ENCODE measurements around the gene OGT. TPM values are rescaled to one million over a fixed set of nuclear protein-coding genes. Genes with fewer than 3 reads are reported as not detected.
"Not testable (repeated sequence)": the region's sequence is repeated elsewhere in the genome, so short reads cannot be mapped to it uniquely, and the experiment has no call there.

Gene OGT
- total RNA-seq, 1 experiment from 2014 or later: 143 TPM

GRCh38 chrX:71493111-71493613 is 39.7 kb upstream of the OGT start:
- H3K4me2 ChIP-seq (ENCODE audit: low read length): no peak overlapping the region
- ChIA-PET RAD21 (ENCODE audit: low non-redundant PET in 1 of 2, low total read pairs in 2 of 2, uncharacterized antibody in 2 of 2, unreplicated experiment in 2 of 2) (no interaction called here), POLR2A (no interaction called here), CTCF (no interaction called here)
- ATAC-seq (no peak), DNase-seq (ENCODE audit: low read depth, low spot score) (no peak)
- TF ChIP-seq CTCF (IDR thresholded peaks at IDR 0.05 in 2 of 3, conservative IDR thresholded peaks at IDR 0.05 in 1 of 3; ENCODE audit: borderline replicate concordance in 1 of 3, insufficient read depth in 1 of 3, low read depth in 2 of 3, low read length in 2 of 3): no peak
- no peak for TF ChIP-seq SRF (IDR thresholded peaks at IDR 0.05; ENCODE audit: low read depth)
- TF ChIP-seq MAX (IDR thresholded peaks at IDR 0.05): no peak
- TF ChIP-seq CBX3 (IDR thresholded peaks at IDR 0.05; ENCODE audit: low read depth): no peak
- TF ChIP-seq CEBPB (IDR thresholded peaks at IDR 0.05; ENCODE audit: low read depth): no peak
- no peak for TF ChIP-seq POLR2A (IDR thresholded peaks at IDR 0.05; ENCODE audit: borderline replicate concordance, extremely low read depth, insufficient read depth, insufficient read length)
- TF ChIP-seq SIN3A (IDR thresholded peaks at IDR 0.05; ENCODE audit: low read depth): no peak
- no peak for TF ChIP-seq POLR2AphosphoS5 (IDR thresholded peaks at IDR 0.05; ENCODE audit: low read depth, low read length)
- TF ChIP-seq ZBTB33 (IDR thresholded peaks at IDR 0.05; ENCODE audit: extremely low read depth, insufficient replicate concordance, low read length): no peak
- no peak for TF ChIP-seq EGR1 (IDR thresholded peaks at IDR 0.05; ENCODE audit: low read depth)
- TF ChIP-seq ZNF274 (IDR thresholded peaks at IDR 0.05; ENCODE audit: low read depth, low read length): no peak
- no peak for TF ChIP-seq SP1 (IDR thresholded peaks at IDR 0.05; ENCODE audit: low read depth)
- no peak for TF ChIP-seq EZH2phosphoT487 (IDR thresholded peaks at IDR 0.05; ENCODE audit: borderline replicate concordance)
- no peak for TF ChIP-seq EZH2 (IDR thresholded peaks at IDR 0.05)
- TF ChIP-seq JUND (IDR thresholded peaks at IDR 0.05): no peak
- no peak for TF ChIP-seq REST (IDR thresholded peaks at IDR 0.05; ENCODE audit: low read depth)
- H3K9me3 ChIP-seq (ENCODE audit: control insufficient read depth in 1 of 2, insufficient read depth in 1 of 2, low read depth in 1 of 2, low read length in 2 of 2): no peaks in the 10 kb centered on the region
- intact Hi-C loops (cut with micrococcal nuclease): no loop called here
- H3K4me3 ChIP-seq (replicated peaks in 1 of 2; ENCODE audit: low read depth in 1 of 2, low read length in 2 of 2): no peak overlapping the region
- no peak overlapping the region for H3K27ac ChIP-seq (ENCODE audit: low read depth, low read length)
- no peaks in the 10 kb centered on the region for H3K4me1 ChIP-seq (ENCODE audit: control insufficient read depth in 1 of 2, insufficient read depth in 2 of 2, low read length in 2 of 2)
- no peak overlapping the region for H3K9ac ChIP-seq (ENCODE audit: low read length)
- H3K79me2 ChIP-seq (ENCODE audit: insufficient read depth, low read length): no peaks in the 10 kb centered on the region
- no peaks in the 10 kb centered on the region for H3K9me2 ChIP-seq (ENCODE audit: insufficient read depth)
- H4K20me1 ChIP-seq (ENCODE audit: insufficient read depth): no peaks in the 10 kb centered on the region
- no peaks in the 10 kb centered on the region for H3K36me3 ChIP-seq (ENCODE audit: control insufficient read depth in 1 of 2, insufficient read depth in 2 of 2, low read length in 2 of 2)
- H3K27me3 ChIP-seq (ENCODE audit: insufficient read depth, low read length): no peaks in the 10 kb centered on the region
- no TSS peak for BruUV-seq (replicated peaks)
- no peak overlapping the region for H2AFZ ChIP-seq (ENCODE audit: low read depth, low read length, poor library complexity, severe bottlenecking)

- H3K27me3 ChIP-seq (ENCODE audit: insufficient read depth, low read length); H2AFZ ChIP-seq (ENCODE audit: low read depth, low read length, poor library complexity, severe bottlenecking); POLR2A ChIA-PET; H3K9me2 ChIP-seq (ENCODE audit: insufficient read depth); BruUV-seq (replicated peaks); H3K27ac ChIP-seq (ENCODE audit: low read depth, low read length); CTCF ChIA-PET; intact Hi-C loops (cut with micrococcal nuclease); H3K9ac ChIP-seq (ENCODE audit: low read length); H3K36me3 ChIP-seq (ENCODE audit: control insufficient read depth in 1 of 2, insufficient read depth in 2 of 2, low read length in 2 of 2); H3K4me1 ChIP-seq (ENCODE audit: control insufficient read depth in 1 of 2, insufficient read depth in 2 of 2, low read length in 2 of 2); DNase-seq (ENCODE audit: low read depth, low spot score); H3K9me3 ChIP-seq (ENCODE audit: control insufficient read depth in 1 of 2, insufficient read depth in 1 of 2, low read depth in 1 of 2, low read length in 2 of 2); H3K79me2 ChIP-seq (ENCODE audit: insufficient read depth, low read length); ATAC-seq; H3K4me2 ChIP-seq (ENCODE audit: low read length); H3K4me3 ChIP-seq (replicated peaks in 1 of 2; ENCODE audit: low read depth in 1 of 2, low read length in 2 of 2); H4K20me1 ChIP-seq (ENCODE audit: insufficient read depth); RAD21 ChIA-PET (ENCODE audit: low non-redundant PET in 1 of 2, low total read pairs in 2 of 2, uncharacterized antibody in 2 of 2, unreplicated experiment in 2 of 2): not testable (repeated sequence)
Measured at GRCh38 chrX:71495979-71496378, 36.9 kb upstream of the OGT start.

All from HCT116 (cell line).